HepG2 (cell line): ENCODE data around the gene CORO7. TPM values are rescaled to one million over a fixed set of nuclear protein-coding genes. Genes with fewer than 3 reads are reported as not detected.

ENCODE experiments used
- ARNTL ChIP-seq: sonication (generic); formaldehyde crosslinking; IDR thresholded peaks from 2 replicates; pipeline ENCODE4 v1.4.0; 2020; ENCODE audit warnings: mild to moderate bottlenecking, missing genetic modification reagents
- GABPA ChIP-seq, 2 experiments: IDR thresholded peaks; 2 replicates each; pipeline ENCODE4 v1.6.1; 2011 to 2016; ENCODE audit warnings: low read depth in 2 of 2, low read length in 1 of 2, missing biosample characterization in 1 of 2, missing genetic modification characterization in 1 of 2
- JUN ChIP-seq: sonication (generic); formaldehyde crosslinking; IDR thresholded peaks from 2 replicates; pipeline ENCODE4 v1.4.0; 2020; ENCODE audit warnings: mild to moderate bottlenecking, missing genetic modification reagents
- KLF13 ChIP-seq: sonication (generic); formaldehyde crosslinking; IDR thresholded peaks from 2 replicates; pipeline ENCODE4 v1.4.0; 2020; ENCODE audit warnings: mild to moderate bottlenecking, missing genetic modification reagents
- TOE1 ChIP-seq: sonication (generic); formaldehyde crosslinking; IDR thresholded peaks from 2 replicates; pipeline ENCODE4 v1.4.0; 2020; ENCODE audit warnings: mild to moderate bottlenecking, missing genetic modification reagents
- ZFP90 ChIP-seq: sonication (generic); formaldehyde crosslinking; IDR thresholded peaks from 2 replicates; pipeline ENCODE4 v1.8.0; 2022; ENCODE audit warnings: missing genetic modification reagents, mild to moderate bottlenecking, inconsistent platforms, borderline replicate concordance
- ZNF607 ChIP-seq: sonication (generic); formaldehyde crosslinking; IDR thresholded peaks from 2 replicates; pipeline ENCODE4 v1.5.1; 2020; ENCODE audit warnings: missing genetic modification reagents, mild to moderate bottlenecking, borderline replicate concordance
- ZNF780A ChIP-seq: sonication (generic); formaldehyde crosslinking; IDR thresholded peaks from 2 replicates; pipeline ENCODE4 v1.8.0; 2022; ENCODE audit warnings: mild to moderate bottlenecking, missing genetic modification reagents, moderate library complexity
- ZNF792 ChIP-seq: IDR thresholded peaks from 2 replicates; pipeline ENCODE4 v1.6.1; 2016
- polyA plus RNA-seq, 8 experiments: library from polyadenylated mRNA; depleted of rRNA in 3 of 8; stranded (reverse) in 7 of 8; unstranded in 1 of 8; fragments of >200 nt; fragmentation: Illumina TruSeq in 4 of 8; extraction: Trizol in 4 of 8; gene quantifications; 2 replicates each; pipeline versions ENCODE4 v1.2.1 to v1.2.3, GENCODE V29; 2011 to 2016; ENCODE audit warnings: low read depth in 4 of 8, missing spikeins in 1 of 8, mixed read lengths in 1 of 8; ENCODE audit not compliant: insufficient read depth in 1 of 8
- total RNA-seq, 5 experiments: library from RNA; depleted of rRNA; stranded (reverse); fragments of >200 nt; fragmentation: Illumina TruSeq; extraction: Trizol; gene quantifications; 2 replicates each; pipeline ENCODE4 v1.2.3, GENCODE V29; 2016; ENCODE audit warnings: low read depth in 1 of 5
- TF ChIP-seq, protein P1 (sequence below): sonication (generic); formaldehyde crosslinking; IDR thresholded peaks from 2 replicates; pipeline ENCODE4 v1.4.0; 2020; ENCODE audit warnings: mild to moderate bottlenecking, missing genetic modification reagents
- TF ChIP-seq, protein P2 (sequence below): sonication (generic); formaldehyde crosslinking; IDR thresholded peaks from 2 replicates; pipeline ENCODE4 v1.5.0; 2020; ENCODE audit warnings: mild to moderate bottlenecking, missing genetic modification reagents, borderline replicate concordance
- TF ChIP-seq, protein P3 (sequence below): sonication (generic); formaldehyde crosslinking; IDR thresholded peaks from 2 replicates; pipeline ENCODE4 v1.4.0; 2020; ENCODE audit warnings: mild to moderate bottlenecking, missing genetic modification reagents
- TF ChIP-seq, protein P4 (sequence below): sonication (generic); formaldehyde crosslinking; IDR thresholded peaks from 2 replicates; pipeline ENCODE4 v1.4.0; 2020; ENCODE audit warnings: mild to moderate bottlenecking, missing genetic modification reagents

Gene CORO7
- total and polyA plus RNA-seq, 2 of the 13 experiments (the other 11 are each of a cell fraction or from before 2014, with no cell fraction given), result 9.9 to 14.3 TPM

DNA sequence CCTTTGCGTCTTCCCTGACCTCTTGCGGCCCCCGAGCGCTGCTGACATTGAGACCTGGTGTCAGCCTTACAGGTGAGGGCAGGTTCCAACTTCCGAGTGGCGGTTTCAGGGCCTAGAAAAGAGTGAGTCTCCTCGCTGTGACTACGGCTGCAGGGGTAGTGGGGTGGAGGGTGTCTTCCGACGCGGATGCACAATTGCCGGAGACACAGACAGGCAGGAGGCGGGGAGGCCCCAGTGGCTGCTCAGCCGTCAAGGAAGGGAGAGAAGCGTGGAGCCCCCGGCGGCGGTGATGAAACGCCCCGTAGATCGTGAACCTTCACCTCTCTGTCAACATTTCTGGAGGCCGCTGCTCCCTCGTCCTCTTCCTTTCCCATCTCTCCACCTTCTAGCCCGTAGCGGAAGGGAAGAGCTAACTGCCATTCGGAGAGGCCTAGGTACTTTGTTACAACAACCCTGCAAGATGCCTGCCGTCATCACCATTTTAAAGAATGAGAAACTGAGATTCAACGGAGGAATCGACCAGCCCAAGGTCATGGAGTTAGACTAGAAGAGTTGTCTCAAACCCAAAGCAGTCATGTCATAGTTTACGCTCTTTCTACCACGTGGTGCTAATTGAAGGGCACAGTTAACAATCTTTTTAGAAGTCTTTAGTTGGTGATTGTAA lies 9.8 kb upstream of the CORO7 start (continued):
- TF ChIP-seq, protein P1, sequence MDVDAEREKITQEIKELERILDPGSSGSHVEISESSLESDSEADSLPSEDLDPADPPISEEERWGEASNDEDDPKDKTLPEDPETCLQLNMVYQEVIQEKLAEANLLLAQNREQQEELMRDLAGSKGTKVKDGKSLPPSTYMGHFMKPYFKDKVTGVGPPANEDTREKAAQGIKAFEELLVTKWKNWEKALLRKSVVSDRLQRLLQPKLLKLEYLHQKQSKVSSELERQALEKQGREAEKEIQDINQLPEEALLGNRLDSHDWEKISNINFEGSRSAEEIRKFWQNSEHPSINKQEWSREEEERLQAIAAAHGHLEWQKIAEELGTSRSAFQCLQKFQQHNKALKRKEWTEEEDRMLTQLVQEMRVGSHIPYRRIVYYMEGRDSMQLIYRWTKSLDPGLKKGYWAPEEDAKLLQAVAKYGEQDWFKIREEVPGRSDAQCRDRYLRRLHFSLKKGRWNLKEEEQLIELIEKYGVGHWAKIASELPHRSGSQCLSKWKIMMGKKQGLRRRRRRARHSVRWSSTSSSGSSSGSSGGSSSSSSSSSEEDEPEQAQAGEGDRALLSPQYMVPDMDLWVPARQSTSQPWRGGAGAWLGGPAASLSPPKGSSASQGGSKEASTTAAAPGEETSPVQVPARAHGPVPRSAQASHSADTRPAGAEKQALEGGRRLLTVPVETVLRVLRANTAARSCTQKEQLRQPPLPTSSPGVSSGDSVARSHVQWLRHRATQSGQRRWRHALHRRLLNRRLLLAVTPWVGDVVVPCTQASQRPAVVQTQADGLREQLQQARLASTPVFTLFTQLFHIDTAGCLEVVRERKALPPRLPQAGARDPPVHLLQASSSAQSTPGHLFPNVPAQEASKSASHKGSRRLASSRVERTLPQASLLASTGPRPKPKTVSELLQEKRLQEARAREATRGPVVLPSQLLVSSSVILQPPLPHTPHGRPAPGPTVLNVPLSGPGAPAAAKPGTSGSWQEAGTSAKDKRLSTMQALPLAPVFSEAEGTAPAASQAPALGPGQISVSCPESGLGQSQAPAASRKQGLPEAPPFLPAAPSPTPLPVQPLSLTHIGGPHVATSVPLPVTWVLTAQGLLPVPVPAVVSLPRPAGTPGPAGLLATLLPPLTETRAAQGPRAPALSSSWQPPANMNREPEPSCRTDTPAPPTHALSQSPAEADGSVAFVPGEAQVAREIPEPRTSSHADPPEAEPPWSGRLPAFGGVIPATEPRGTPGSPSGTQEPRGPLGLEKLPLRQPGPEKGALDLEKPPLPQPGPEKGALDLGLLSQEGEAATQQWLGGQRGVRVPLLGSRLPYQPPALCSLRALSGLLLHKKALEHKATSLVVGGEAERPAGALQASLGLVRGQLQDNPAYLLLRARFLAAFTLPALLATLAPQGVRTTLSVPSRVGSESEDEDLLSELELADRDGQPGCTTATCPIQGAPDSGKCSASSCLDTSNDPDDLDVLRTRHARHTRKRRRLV (CRISPR knock-in tag), result peak; percentile 3; the same call in 1 of the 2 replicates
- peak; percentile 58; the same call in 1 of the 2 replicates for TF ChIP-seq ZNF792 (CRISPR knock-in tag)
- TF ChIP-seq GABPA (IDR thresholded peaks at IDR 0.05; ENCODE audit: low read depth, low read length), result no peak
- TF ChIP-seq GABPA (CRISPR knock-in tag; IDR thresholded peaks at IDR 0.05; ENCODE audit: low read depth), result peak; percentile 65
- peak; percentile 84 for TF ChIP-seq ZFP90 (CRISPR knock-in tag)
- peak; percentile 42 for TF ChIP-seq JUN (CRISPR knock-in tag)
- TF ChIP-seq, protein P2, sequence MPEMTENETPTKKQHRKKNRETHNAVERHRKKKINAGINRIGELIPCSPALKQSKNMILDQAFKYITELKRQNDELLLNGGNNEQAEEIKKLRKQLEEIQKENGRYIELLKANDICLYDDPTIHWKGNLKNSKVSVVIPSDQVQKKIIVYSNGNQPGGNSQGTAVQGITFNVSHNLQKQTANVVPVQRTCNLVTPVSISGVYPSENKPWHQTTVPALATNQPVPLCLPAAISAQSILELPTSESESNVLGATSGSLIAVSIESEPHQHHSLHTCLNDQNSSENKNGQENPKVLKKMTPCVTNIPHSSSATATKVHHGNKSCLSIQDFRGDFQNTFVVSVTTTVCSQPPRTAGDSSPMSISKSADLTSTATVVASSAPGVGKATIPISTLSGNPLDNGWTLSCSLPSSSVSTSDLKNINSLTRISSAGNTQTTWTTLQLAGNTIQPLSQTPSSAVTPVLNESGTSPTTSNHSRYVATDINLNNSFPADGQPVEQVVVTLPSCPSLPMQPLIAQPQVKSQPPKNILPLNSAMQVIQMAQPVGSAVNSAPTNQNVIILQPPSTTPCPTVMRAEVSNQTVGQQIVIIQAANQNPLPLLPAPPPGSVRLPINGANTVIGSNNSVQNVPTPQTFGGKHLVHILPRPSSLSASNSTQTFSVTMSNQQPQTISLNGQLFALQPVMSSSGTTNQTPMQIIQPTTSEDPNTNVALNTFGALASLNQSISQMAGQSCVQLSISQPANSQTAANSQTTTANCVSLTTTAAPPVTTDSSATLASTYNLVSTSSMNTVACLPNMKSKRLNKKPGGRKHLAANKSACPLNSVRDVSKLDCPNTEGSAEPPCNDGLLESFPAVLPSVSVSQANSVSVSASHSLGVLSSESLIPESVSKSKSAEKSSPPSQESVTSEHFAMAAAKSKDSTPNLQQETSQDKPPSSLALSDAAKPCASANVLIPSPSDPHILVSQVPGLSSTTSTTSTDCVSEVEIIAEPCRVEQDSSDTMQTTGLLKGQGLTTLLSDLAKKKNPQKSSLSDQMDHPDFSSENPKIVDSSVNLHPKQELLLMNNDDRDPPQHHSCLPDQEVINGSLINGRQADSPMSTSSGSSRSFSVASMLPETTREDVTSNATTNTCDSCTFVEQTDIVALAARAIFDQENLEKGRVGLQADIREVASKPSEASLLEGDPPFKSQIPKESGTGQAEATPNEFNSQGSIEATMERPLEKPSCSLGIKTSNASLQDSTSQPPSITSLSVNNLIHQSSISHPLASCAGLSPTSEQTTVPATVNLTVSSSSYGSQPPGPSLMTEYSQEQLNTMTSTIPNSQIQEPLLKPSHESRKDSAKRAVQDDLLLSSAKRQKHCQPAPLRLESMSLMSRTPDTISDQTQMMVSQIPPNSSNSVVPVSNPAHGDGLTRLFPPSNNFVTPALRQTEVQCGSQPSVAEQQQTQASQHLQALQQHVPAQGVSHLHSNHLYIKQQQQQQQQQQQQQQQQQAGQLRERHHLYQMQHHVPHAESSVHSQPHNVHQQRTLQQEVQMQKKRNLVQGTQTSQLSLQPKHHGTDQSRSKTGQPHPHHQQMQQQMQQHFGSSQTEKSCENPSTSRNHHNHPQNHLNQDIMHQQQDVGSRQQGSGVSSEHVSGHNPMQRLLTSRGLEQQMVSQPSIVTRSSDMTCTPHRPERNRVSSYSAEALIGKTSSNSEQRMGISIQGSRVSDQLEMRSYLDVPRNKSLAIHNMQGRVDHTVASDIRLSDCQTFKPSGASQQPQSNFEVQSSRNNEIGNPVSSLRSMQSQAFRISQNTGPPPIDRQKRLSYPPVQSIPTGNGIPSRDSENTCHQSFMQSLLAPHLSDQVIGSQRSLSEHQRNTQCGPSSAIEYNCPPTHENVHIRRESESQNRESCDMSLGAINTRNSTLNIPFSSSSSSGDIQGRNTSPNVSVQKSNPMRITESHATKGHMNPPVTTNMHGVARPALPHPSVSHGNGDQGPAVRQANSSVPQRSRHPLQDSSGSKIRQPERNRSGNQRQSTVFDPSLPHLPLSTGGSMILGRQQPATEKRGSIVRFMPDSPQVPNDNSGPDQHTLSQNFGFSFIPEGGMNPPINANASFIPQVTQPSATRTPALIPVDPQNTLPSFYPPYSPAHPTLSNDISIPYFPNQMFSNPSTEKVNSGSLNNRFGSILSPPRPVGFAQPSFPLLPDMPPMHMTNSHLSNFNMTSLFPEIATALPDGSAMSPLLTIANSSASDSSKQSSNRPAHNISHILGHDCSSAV (CRISPR knock-in tag), result peak; percentile 79; the same call in 1 of the 2 replicates
- TF ChIP-seq TOE1, result no peak
- peak; percentile 58; the same call in 1 of the 2 replicates for TF ChIP-seq ARNTL (CRISPR knock-in tag)
- no peak for TF ChIP-seq ZNF780A (CRISPR knock-in tag)
- TF ChIP-seq ZNF607 (CRISPR knock-in tag), result no peak; the same call in 1 of the 2 replicates
- TF ChIP-seq, protein P3, sequence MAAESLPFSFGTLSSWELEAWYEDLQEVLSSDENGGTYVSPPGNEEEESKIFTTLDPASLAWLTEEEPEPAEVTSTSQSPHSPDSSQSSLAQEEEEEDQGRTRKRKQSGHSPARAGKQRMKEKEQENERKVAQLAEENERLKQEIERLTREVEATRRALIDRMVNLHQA (CRISPR knock-in tag), result no peak
- 0 out of 2 replicates have a peak, but pooled peaks have one; percentile 77 for TF ChIP-seq KLF13
- TF ChIP-seq, protein P4, sequence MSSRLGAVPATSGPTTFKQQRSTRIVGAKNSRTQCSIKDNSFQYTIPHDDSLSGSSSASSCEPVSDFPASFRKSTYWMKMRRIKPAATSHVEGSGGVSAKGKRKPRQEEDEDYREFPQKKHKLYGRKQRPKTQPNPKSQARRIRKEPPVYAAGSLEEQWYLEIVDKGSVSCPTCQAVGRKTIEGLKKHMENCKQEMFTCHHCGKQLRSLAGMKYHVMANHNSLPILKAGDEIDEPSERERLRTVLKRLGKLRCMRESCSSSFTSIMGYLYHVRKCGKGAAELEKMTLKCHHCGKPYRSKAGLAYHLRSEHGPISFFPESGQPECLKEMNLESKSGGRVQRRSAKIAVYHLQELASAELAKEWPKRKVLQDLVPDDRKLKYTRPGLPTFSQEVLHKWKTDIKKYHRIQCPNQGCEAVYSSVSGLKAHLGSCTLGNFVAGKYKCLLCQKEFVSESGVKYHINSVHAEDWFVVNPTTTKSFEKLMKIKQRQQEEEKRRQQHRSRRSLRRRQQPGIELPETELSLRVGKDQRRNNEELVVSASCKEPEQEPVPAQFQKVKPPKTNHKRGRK (CRISPR knock-in tag), result no peak
